Astrocyte (in vitro differentiated cells and primary cell): ENCODE results near the gene NFYB. TPM values are rescaled to one million over a fixed set of nuclear protein-coding genes. Genes with fewer than 3 reads are reported as not detected.
A peak's percentile ranks its signal among the peaks of the same experiment; 100 is the strongest.

Experiments
- DNase-seq: peaks from one replicate; pipeline ENCODE4 v3.0.0-alpha.2; 2010; ENCODE audit warnings: low read depth
- FAIRE-seq: peaks from 2 replicates; lab custom pipeline; 2011; peaks lifted over from hg19 to GRCh38; lab: Jason Lieb, UNC
- H2AFZ ChIP-seq: 2 replicates; pipeline ENCODE4 v1.6.0; 2012; ENCODE audit warnings: low read depth, low read length, inconsistent platforms
- H3K27ac ChIP-seq: 2 replicates; pipeline ENCODE4 v1.5.1; 2011; ENCODE audit warnings: low read depth, low read length, inconsistent platforms
- H3K27me3 ChIP-seq: 2 replicates; pipeline ENCODE4 v1.6.0; 2011; ENCODE audit warnings: low read length, inconsistent platforms; ENCODE audit not compliant: insufficient read depth
- H3K36me3 ChIP-seq: 2 replicates; pipeline ENCODE4 v1.5.1; 2011; ENCODE audit warnings: low read length, inconsistent platforms; ENCODE audit not compliant: insufficient read depth
- H3K4me1 ChIP-seq: 2 replicates; pipeline ENCODE4 v1.5.1; 2011; ENCODE audit warnings: low read length, inconsistent platforms; ENCODE audit not compliant: insufficient read depth
- H3K4me2 ChIP-seq: 2 replicates; pipeline ENCODE4 v1.6.0; 2012; ENCODE audit warnings: low read length, inconsistent platforms
- H3K4me3 ChIP-seq: 2 replicates; pipeline ENCODE4 v1.5.1; 2011; ENCODE audit warnings: low read depth, mild to moderate bottlenecking, low read length, inconsistent platforms; ENCODE audit not compliant: insufficient read depth
- H3K79me2 ChIP-seq: 2 replicates; pipeline ENCODE4 v1.6.0; 2012; ENCODE audit warnings: mild to moderate bottlenecking, low read length, inconsistent platforms; ENCODE audit not compliant: insufficient read depth
- H3K9ac ChIP-seq: 2 replicates; pipeline ENCODE4 v1.6.0; 2012; ENCODE audit warnings: mild to moderate bottlenecking, low read length, inconsistent platforms
- H3K9me3 ChIP-seq: 2 replicates; pipeline ENCODE4 v1.5.1; 2012; ENCODE audit warnings: low read depth, mild to moderate bottlenecking, low read length, inconsistent platforms; ENCODE audit not compliant: insufficient read depth
- H4K20me1 ChIP-seq: 2 replicates; pipeline ENCODE4 v1.6.0; 2012; ENCODE audit warnings: low read length, inconsistent platforms; ENCODE audit not compliant: insufficient read depth
- H3K27ac Mint-ChIP-seq: one replicate; pipeline ENCODE4 v1.8.0; 2021; ENCODE audit warnings: mild to moderate bottlenecking, mixed read lengths; ENCODE audit not compliant: unreplicated experiment
- H3K27me3 Mint-ChIP-seq: one replicate; pipeline ENCODE4 v1.8.0; 2021; ENCODE audit warnings: low read depth, mixed read lengths; ENCODE audit not compliant: unreplicated experiment
- H3K36me3 Mint-ChIP-seq: one replicate; pipeline ENCODE4 v1.8.0; 2021; ENCODE audit warnings: low read depth, mixed read lengths; ENCODE audit not compliant: unreplicated experiment
- H3K4me1 Mint-ChIP-seq: one replicate; pipeline ENCODE4 v1.8.0; 2021; ENCODE audit warnings: low read depth, mixed read lengths; ENCODE audit not compliant: unreplicated experiment
- H3K4me3 Mint-ChIP-seq: one replicate; pipeline ENCODE4 v1.8.0; 2021; ENCODE audit warnings: mild to moderate bottlenecking, moderate library complexity, mixed read lengths; ENCODE audit not compliant: unreplicated experiment
- H3K9me3 Mint-ChIP-seq: one replicate; pipeline ENCODE4 v1.8.0; 2021; ENCODE audit warnings: mild to moderate bottlenecking, mixed read lengths; ENCODE audit not compliant: unreplicated experiment
- EZH2 ChIP-seq: IDR thresholded peaks from 2 replicates; pipeline ENCODE4 v1.6.1; 2012; ENCODE audit warnings: mild to moderate bottlenecking, low read length, inconsistent platforms; ENCODE audit not compliant: insufficient read depth
- total RNA-seq: library from RNA; stranded (reverse); gene quantifications from 2 replicates; pipeline ENCODE4 v1.2.1, GENCODE V29; 2021
- TF ChIP-seq, protein P1 (sequence below): IDR thresholded peaks from 2 replicates; pipeline ENCODE4 v1.5.1; 2011; ENCODE audit warnings: low read depth, mild to moderate bottlenecking, inconsistent platforms, low read length, moderate library complexity; ENCODE audit not compliant: insufficient read depth

The NFYB gene
- total RNA-seq, 1 donor from 2014 or later: 14.8 TPM

DNA sequence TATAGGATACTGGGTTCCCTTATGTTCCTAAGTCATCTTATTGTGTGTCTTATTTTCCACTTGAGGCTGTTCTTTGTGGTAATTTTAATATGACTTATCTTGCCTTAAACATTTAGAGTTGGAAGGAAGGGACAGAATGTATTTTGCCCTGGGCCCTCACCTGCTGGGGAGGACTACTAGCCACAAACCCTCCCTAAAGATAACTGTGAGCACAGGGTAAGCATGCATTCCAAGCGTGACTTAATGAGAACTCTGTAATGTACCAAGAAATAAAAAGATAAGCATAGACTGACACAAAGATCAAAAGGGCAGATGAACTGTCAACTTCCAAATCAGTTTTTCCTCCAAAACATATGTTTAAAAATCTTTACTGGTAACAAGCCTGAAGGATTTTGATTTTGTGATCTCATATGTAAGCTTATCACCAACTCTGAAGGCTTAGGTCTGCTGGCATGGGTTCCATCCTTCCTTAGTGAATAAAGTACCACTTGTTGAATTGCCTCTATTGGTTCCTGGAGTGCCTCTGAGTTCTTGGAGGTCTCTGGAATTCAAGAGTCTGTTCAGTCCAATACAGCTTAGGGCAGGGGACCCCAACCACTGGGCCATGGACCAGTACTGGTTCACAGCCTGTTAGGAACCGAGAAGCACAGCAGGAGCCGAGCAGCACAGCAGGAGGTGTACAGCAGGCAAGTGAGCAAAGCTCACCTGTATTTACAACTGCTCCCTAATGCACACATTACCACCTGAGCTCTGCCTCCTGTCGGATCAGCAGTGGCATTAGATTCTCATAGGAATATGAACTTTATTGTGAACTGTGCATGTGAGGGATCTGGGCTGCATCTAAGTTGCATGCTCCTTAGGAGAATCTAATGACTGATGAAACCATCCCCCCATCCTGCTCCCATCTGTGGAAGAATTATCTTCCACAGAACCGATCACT, 29.8 kb upstream of the NFYB start:
- Mint-ChIP-seq H3K27me3 (no peaks in the 10 kb centered on the region), H3K27ac (no peak overlapping the region), H3K4me1 (no peaks in the 10 kb centered on the region), H3K9me3 (no peaks in the 10 kb centered on the region), H3K36me3 (no peaks in the 10 kb centered on the region), H3K4me3 (no peak overlapping the region)
- Histone ChIP-seq H3K4me1 (no peaks in the 10 kb centered on the region), H3K79me2 (no peaks in the 10 kb centered on the region), H3K27me3 (no peaks in the 10 kb centered on the region), H2AFZ (no peak overlapping the region), H3K36me3 (no peaks in the 10 kb centered on the region), H3K4me2 (no peak overlapping the region), H3K27ac (no peak overlapping the region), H3K9ac (no peak overlapping the region), H3K4me3 (no peak overlapping the region), H4K20me1 (no peaks in the 10 kb centered on the region), H3K9me3 (no peaks in the 10 kb centered on the region)
- TF ChIP-seq EZH2: no peak
- TF ChIP-seq, protein P1, sequence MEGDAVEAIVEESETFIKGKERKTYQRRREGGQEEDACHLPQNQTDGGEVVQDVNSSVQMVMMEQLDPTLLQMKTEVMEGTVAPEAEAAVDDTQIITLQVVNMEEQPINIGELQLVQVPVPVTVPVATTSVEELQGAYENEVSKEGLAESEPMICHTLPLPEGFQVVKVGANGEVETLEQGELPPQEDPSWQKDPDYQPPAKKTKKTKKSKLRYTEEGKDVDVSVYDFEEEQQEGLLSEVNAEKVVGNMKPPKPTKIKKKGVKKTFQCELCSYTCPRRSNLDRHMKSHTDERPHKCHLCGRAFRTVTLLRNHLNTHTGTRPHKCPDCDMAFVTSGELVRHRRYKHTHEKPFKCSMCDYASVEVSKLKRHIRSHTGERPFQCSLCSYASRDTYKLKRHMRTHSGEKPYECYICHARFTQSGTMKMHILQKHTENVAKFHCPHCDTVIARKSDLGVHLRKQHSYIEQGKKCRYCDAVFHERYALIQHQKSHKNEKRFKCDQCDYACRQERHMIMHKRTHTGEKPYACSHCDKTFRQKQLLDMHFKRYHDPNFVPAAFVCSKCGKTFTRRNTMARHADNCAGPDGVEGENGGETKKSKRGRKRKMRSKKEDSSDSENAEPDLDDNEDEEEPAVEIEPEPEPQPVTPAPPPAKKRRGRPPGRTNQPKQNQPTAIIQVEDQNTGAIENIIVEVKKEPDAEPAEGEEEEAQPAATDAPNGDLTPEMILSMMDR: no peak
- FAIRE-seq: no peak
- DNase-seq: no peak

DNA sequence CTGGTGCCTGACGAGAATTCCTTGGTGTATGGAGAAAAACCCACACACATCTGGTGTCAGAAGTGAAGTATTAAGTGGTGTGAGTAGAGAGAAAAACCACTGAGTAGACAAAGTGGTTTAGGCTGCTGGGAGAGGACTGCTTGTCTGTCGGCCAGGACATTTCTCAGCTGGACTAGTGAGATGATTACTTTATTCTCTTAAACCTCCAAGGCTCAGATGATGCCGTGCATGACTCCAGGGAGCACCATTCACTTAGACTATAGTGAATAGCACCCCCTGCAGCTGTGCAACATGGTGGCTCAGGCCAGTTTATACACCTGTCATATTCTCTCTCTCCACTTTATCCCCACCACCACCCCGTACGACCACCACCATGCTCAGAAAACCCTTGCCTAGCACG, 28.5 kb upstream of the NFYB start:
- peak; percentile 77 for DNase-seq
- H3K4me1 Mint-ChIP-seq: no peaks in the 10 kb centered on the region

More for the DNA sequence above, 28.5 kb upstream of the NFYB start:
- Histone ChIP-seq H4K20me1 (no peaks in the 10 kb centered on the region), H3K4me2 (no peak overlapping the region), H3K36me3 (no peaks in the 10 kb centered on the region), H3K9me3 (no peaks in the 10 kb centered on the region), H3K27ac (no peak overlapping the region), H3K4me3 (no peak overlapping the region), H3K27me3 (no peaks in the 10 kb centered on the region), H3K9ac (no peak overlapping the region), H3K79me2 (no peaks in the 10 kb centered on the region), H3K4me1 (no peaks in the 10 kb centered on the region), H2AFZ (no peak overlapping the region)
- H3K36me3 Mint-ChIP-seq: no peaks in the 10 kb centered on the region
- no peaks in the 10 kb centered on the region for H3K9me3 Mint-ChIP-seq
- H3K4me3 Mint-ChIP-seq: no peak overlapping the region
- TF ChIP-seq, protein P1: no peak
- TF ChIP-seq EZH2: no peak
- H3K27me3 Mint-ChIP-seq: no peaks in the 10 kb centered on the region
- H3K27ac Mint-ChIP-seq: no peak overlapping the region
- FAIRE-seq: no peak
